ENCODE results near the gene ODF4. TPM values are rescaled to one million over a fixed set of nuclear protein-coding genes. Genes with fewer than 3 reads are reported as not detected.
"Not testable (repeated sequence)": the region's sequence is repeated elsewhere in the genome, so short reads cannot be mapped to it uniquely, and the experiment has no call there.

ODF4 gene
- total and polyA plus RNA-seq, 12 donors = not detected

- H3K36me3 ChIP-seq (replicated peaks in 1 of 2) = no peaks in the 10 kb centered on the region
- H3K27ac ChIP-seq = no peak overlapping the region
- peaks cover 12% of the 10 kb centered on the region for H3K27me3 ChIP-seq
- no peak for TF ChIP-seq POLR2A (IDR thresholded peaks at IDR 0.05)
- TF ChIP-seq CTCF (IDR thresholded peaks at IDR 0.05) = no peak
- DNase-seq = peak in 1 of 7 donors; percentile 6
- WGBS, 4 donors = 67 to 85% (median 68%) methylated on average over 10 to 18 of the region's 18 CpGs
- H3K4me1 ChIP-seq (replicated peaks in 1 of 2) = no peaks in the 10 kb centered on the region
- intact Hi-C loops (cut with DNase I) = no loop called here
- no peak overlapping the region for H3K4me3 ChIP-seq
- no peaks in the 10 kb centered on the region for H3K9me3 ChIP-seq (replicated peaks in 1 of 3)
Observed at GRCh38 chr17:8392274-8392673, 52.6 kb downstream of the ODF4 start.

GRCh38 chr17:8392674-8393469 lies 53.2 kb downstream of the ODF4 start:
- no peaks in the 10 kb centered on the region for H3K4me1 ChIP-seq (replicated peaks in 1 of 2)
- WGBS, 4 donors = 77 to 86% (median 81%) methylated on average over 18 to 46 of the region's 46 CpGs
- peak in 1 of 7 donors; percentile 13 for DNase-seq

GRCh38 chr17:8393470-8394231 lies 54.0 kb downstream of the ODF4 start:
- H3K36me3 ChIP-seq (replicated peaks in 1 of 2) = no peaks in the 10 kb centered on the region
- no peaks in the 10 kb centered on the region for H3K9me3 ChIP-seq (replicated peaks in 1 of 3)
- H3K4me1 ChIP-seq (replicated peaks in 1 of 2) = no peaks in the 10 kb centered on the region
- H3K27me3 ChIP-seq = peaks cover 22% of the 10 kb centered on the region
- H3K27ac ChIP-seq = no peak overlapping the region
- TF ChIP-seq CTCF (IDR thresholded peaks at IDR 0.05) (no peak), POLR2A (IDR thresholded peaks at IDR 0.05) (no peak)
- intact Hi-C loops (cut with DNase I) = no loop called here
- no peak overlapping the region for H3K4me3 ChIP-seq
- DNase-seq = peak in 1 of 7 donors; percentile 7
- WGBS, 4 donors = 56 to 71% (median 61%) methylated on average over 8 of the region's 8 CpGs

More at GRCh38 chr17:8392674-8393469, 53.2 kb downstream of the ODF4 start:
- Histone ChIP-seq H3K27me3 (peaks cover 17% of the 10 kb centered on the region), H3K9me3 (replicated peaks in 1 of 3) (no peaks in the 10 kb centered on the region), H3K4me3 (no peak overlapping the region), H3K27ac (no peak overlapping the region), H3K36me3 (replicated peaks in 1 of 2) (no peaks in the 10 kb centered on the region)
- intact Hi-C loops (cut with DNase I) = no loop called here
- no peak for TF ChIP-seq CTCF (IDR thresholded peaks at IDR 0.05)
- TF ChIP-seq POLR2A (IDR thresholded peaks at IDR 0.05) = no peak

- WGBS, 4 donors = 78 to 93% (median 83%) methylated on average over 9 of the region's 9 CpGs
Observed at GRCh38 chr17:8394497-8394896, 54.9 kb downstream of the ODF4 start.

More at GRCh38 chr17:8394497-8394896, 54.9 kb downstream of the ODF4 start:
- intact Hi-C loops (cut with DNase I); H3K27ac ChIP-seq; H3K36me3 ChIP-seq (replicated peaks in 1 of 2); H3K4me3 ChIP-seq; H3K4me1 ChIP-seq (replicated peaks in 1 of 2); H3K9me3 ChIP-seq (replicated peaks in 1 of 3): not testable (repeated sequence)
- DNase-seq = peak in 1 of 7 donors; percentile 5
- H3K27me3 ChIP-seq = peaks cover 25% of the 10 kb centered on the region

Small RNA genes lying within 50 kb of the gene (small RNA-seq; reads per million reads assigned to genes)
- gene RF00265 = 0 reads per million in 2 donors

Other genes with a start within 250 kb of the ODF4 start
- gene ALOXE3, start 221.3 kb upstream of the ODF4 start, total RNA-seq = not detected
- not detected for gene ALOXE3, start 221.3 kb upstream of the ODF4 start, polyA plus RNA-seq
- under 1 TPM in 3 of 9 donors, not detected in 6; 0.06 to 0.34 (median 0.29) TPM for gene HES7, start 215.7 kb upstream of the ODF4 start, total RNA-seq
- gene HES7, start 215.7 kb upstream of the ODF4 start, polyA plus RNA-seq = 1 to 10 TPM in 1 of 3 donors, under 1 TPM in 1, not detected in 1; 0.32 to 1.0 TPM
- gene PER1, start 187.4 kb upstream of the ODF4 start, total RNA-seq = 100 to 1,000 TPM in 5 of 9 donors, 10 to 100 TPM in 3, 1 to 10 TPM in 1; 9.9 to 295 (median 108) TPM
- gene PER1, start 187.4 kb upstream of the ODF4 start, polyA plus RNA-seq = 100 to 1,000 TPM in 2 of 3 donors, 10 to 100 TPM in 1; 12.4 to 360 (median 161) TPM
- 100 to 1,000 TPM in 2 of 9 donors, 10 to 100 TPM in 7; 18.8 to 139 (median 39.1) TPM for gene VAMP2, start 176.9 kb upstream of the ODF4 start, total RNA-seq
- gene VAMP2, start 176.9 kb upstream of the ODF4 start, polyA plus RNA-seq = 100 to 1,000 TPM in 1 of 3 donors, 10 to 100 TPM in 2; 65.8 to 206 (median 81.2) TPM
- gene TMEM107, start 163.5 kb upstream of the ODF4 start, total RNA-seq = 10 to 100 TPM in 8 of 9 donors, 1 to 10 TPM in 1; 6.2 to 33.6 (median 20.8) TPM
- 10 to 100 TPM in 2 of 3 donors, 1 to 10 TPM in 1; 8.3 to 14.0 (median 11.9) TPM for gene TMEM107, start 163.5 kb upstream of the ODF4 start, polyA plus RNA-seq
- gene BORCS6, start 149.7 kb upstream of the ODF4 start, total RNA-seq = 10 to 100 TPM; 10.5 to 29.7 (median 14.7) TPM
- gene BORCS6, start 149.7 kb upstream of the ODF4 start, polyA plus RNA-seq = 1 to 10 TPM; 3.3 to 5.3 (median 5.0) TPM
- 10 to 100 TPM in 1 of 9 donors, 1 to 10 TPM in 8; 1.6 to 14.3 (median 2.2) TPM for gene AURKB, start 129.3 kb upstream of the ODF4 start, total RNA-seq
- 1 to 10 TPM; 2.0 to 2.2 (median 2.2) TPM for gene AURKB, start 129.3 kb upstream of the ODF4 start, polyA plus RNA-seq
- gene CTC1, start 91.8 kb upstream of the ODF4 start, total RNA-seq = 10 to 100 TPM in 8 of 9 donors, 1 to 10 TPM in 1; 4.1 to 46.2 (median 21.9) TPM
- gene CTC1, start 91.8 kb upstream of the ODF4 start, polyA plus RNA-seq = 10 to 100 TPM; 17.6 to 48.6 (median 18.7) TPM
- gene PFAS, start 90.6 kb upstream of the ODF4 start, total RNA-seq = 10 to 100 TPM in 8 of 9 donors, 1 to 10 TPM in 1; 9.7 to 53.6 (median 23.8) TPM
- gene PFAS, start 90.6 kb upstream of the ODF4 start, polyA plus RNA-seq = 10 to 100 TPM; 15.6 to 28.6 (median 18.0) TPM
- 10 to 100 TPM; 18.8 to 30.2 (median 25.1) TPM for gene RANGRF, start 51.2 kb upstream of the ODF4 start, total RNA-seq
- gene RANGRF, start 51.2 kb upstream of the ODF4 start, polyA plus RNA-seq = 10 to 100 TPM; 24.5 to 46.9 (median 41.4) TPM
- 10 to 100 TPM in 1 of 9 donors, 1 to 10 TPM in 8; 1.6 to 12.6 (median 3.4) TPM for gene SLC25A35, start 44.4 kb upstream of the ODF4 start, total RNA-seq
- gene SLC25A35, start 44.4 kb upstream of the ODF4 start, polyA plus RNA-seq = 10 to 100 TPM in 2 of 3 donors, 1 to 10 TPM in 1; 7.4 to 22.8 (median 12.2) TPM
- gene ARHGEF15, start 29.6 kb upstream of the ODF4 start, total RNA-seq = 10 to 100 TPM in 4 of 9 donors, 1 to 10 TPM in 5; 1.8 to 14.4 (median 8.5) TPM
- gene ARHGEF15, start 29.6 kb upstream of the ODF4 start, polyA plus RNA-seq = 10 to 100 TPM in 2 of 3 donors, 1 to 10 TPM in 1; 4.8 to 68.0 (median 15.9) TPM
- gene RPL26, start 43.4 kb downstream of the ODF4 start, total RNA-seq = 1,000 to 10,000 TPM; 1,250 to 3,973 (median 2,001) TPM
- gene RPL26, start 43.4 kb downstream of the ODF4 start, polyA plus RNA-seq = 1,000 to 10,000 TPM; 1,826 to 2,993 (median 1,941) TPM
- not detected for gene RNF222, start 58.0 kb downstream of the ODF4 start, total RNA-seq
- gene RNF222, start 58.0 kb downstream of the ODF4 start, polyA plus RNA-seq = not detected
- gene NDEL1, start 96.0 kb downstream of the ODF4 start, total RNA-seq = 100 to 1,000 TPM in 1 of 9 donors, 10 to 100 TPM in 8; 21.9 to 265 (median 47.4) TPM
- 100 to 1,000 TPM in 1 of 3 donors, 10 to 100 TPM in 2; 27.0 to 108 (median 29.4) TPM for gene NDEL1, start 96.0 kb downstream of the ODF4 start, polyA plus RNA-seq

All from adrenal gland (tissue), 12 donors.